ENCODE data around the gene FRAS1. TPM values are rescaled to one million over a fixed set of nuclear protein-coding genes. Genes with fewer than 3 reads are reported as not detected.

FRAS1 gene
- total and polyA plus RNA-seq, 2 donors (not counting 1 experiment from before 2014, with no cell fraction given) = 0.30 to 0.66 TPM

GRCh38 chr4:78518561-78518960, 461.4 kb downstream of the FRAS1 start:
- Histone ChIP-seq H3K9me3 (ENCODE audit: control insufficient read depth, insufficient read depth, low read depth, low read length) (no peaks in the 10 kb centered on the region), H3K4me3 (replicated peaks in 1 of 4; ENCODE audit: control extremely low read depth in 1 of 4, insufficient read depth in 1 of 4, low read depth in 3 of 4, low read length in 4 of 4) (no peak overlapping the region), H3K9ac (ENCODE audit: insufficient read depth, low read length) (no peak overlapping the region), H3K4me2 (ENCODE audit: extremely low read depth, insufficient read depth, low read length) (no peak overlapping the region), H3K27me3 (ENCODE audit: control insufficient read depth, insufficient read depth, low read length) (no peaks in the 10 kb centered on the region), H3K4me1 (ENCODE audit: control insufficient read depth, extremely low read depth, insufficient read depth, low read length) (no peaks in the 10 kb centered on the region), H3K27ac (ENCODE audit: insufficient read depth, low read length) (no peak overlapping the region), H4K20me1 (ENCODE audit: control insufficient read depth, extremely low read depth, insufficient read depth, low read length) (no peaks in the 10 kb centered on the region), H2AFZ (ENCODE audit: low read length) (no peak overlapping the region), H3K36me3 (ENCODE audit: control insufficient read depth, insufficient read depth, low read length) (no peaks in the 10 kb centered on the region), H3K79me2 (ENCODE audit: control insufficient read depth, insufficient read depth, low read length) (no peaks in the 10 kb centered on the region)
- DNase-seq (ENCODE audit: low read depth in 2 of 2) = no peak
- no peak for TF ChIP-seq EZH2 (IDR thresholded peaks at IDR 0.05; ENCODE audit: low read length, missing control alignments)
- TF ChIP-seq, protein P1, sequence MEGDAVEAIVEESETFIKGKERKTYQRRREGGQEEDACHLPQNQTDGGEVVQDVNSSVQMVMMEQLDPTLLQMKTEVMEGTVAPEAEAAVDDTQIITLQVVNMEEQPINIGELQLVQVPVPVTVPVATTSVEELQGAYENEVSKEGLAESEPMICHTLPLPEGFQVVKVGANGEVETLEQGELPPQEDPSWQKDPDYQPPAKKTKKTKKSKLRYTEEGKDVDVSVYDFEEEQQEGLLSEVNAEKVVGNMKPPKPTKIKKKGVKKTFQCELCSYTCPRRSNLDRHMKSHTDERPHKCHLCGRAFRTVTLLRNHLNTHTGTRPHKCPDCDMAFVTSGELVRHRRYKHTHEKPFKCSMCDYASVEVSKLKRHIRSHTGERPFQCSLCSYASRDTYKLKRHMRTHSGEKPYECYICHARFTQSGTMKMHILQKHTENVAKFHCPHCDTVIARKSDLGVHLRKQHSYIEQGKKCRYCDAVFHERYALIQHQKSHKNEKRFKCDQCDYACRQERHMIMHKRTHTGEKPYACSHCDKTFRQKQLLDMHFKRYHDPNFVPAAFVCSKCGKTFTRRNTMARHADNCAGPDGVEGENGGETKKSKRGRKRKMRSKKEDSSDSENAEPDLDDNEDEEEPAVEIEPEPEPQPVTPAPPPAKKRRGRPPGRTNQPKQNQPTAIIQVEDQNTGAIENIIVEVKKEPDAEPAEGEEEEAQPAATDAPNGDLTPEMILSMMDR (conservative IDR thresholded peaks at IDR 0.05 in 1 of 2, IDR thresholded peaks at IDR 0.05 in 1 of 2; ENCODE audit: low read depth in 1 of 2, low read length in 2 of 2) = no peak

- Histone ChIP-seq H3K27me3 (ENCODE audit: control insufficient read depth, insufficient read depth, low read length) (no peaks in the 10 kb centered on the region), H3K4me2 (ENCODE audit: extremely low read depth, insufficient read depth, low read length) (no peak overlapping the region), H3K27ac (ENCODE audit: insufficient read depth, low read length) (no peak overlapping the region), H3K79me2 (ENCODE audit: control insufficient read depth, insufficient read depth, low read length) (no peaks in the 10 kb centered on the region), H3K4me1 (ENCODE audit: control insufficient read depth, extremely low read depth, insufficient read depth, low read length) (no peaks in the 10 kb centered on the region), H3K36me3 (ENCODE audit: control insufficient read depth, insufficient read depth, low read length) (no peaks in the 10 kb centered on the region), H3K9me3 (ENCODE audit: control insufficient read depth, insufficient read depth, low read depth, low read length) (no peaks in the 10 kb centered on the region), H4K20me1 (ENCODE audit: control insufficient read depth, extremely low read depth, insufficient read depth, low read length) (no peaks in the 10 kb centered on the region), H3K9ac (ENCODE audit: insufficient read depth, low read length) (no peak overlapping the region), H3K4me3 (replicated peaks in 1 of 4; ENCODE audit: control extremely low read depth in 1 of 4, insufficient read depth in 1 of 4, low read depth in 3 of 4, low read length in 4 of 4) (no peak overlapping the region), H2AFZ (ENCODE audit: low read length) (no peak overlapping the region)
- no peak for DNase-seq (ENCODE audit: low read depth in 2 of 2)
- TF ChIP-seq, protein P1 (conservative IDR thresholded peaks at IDR 0.05 in 1 of 2, IDR thresholded peaks at IDR 0.05 in 1 of 2; ENCODE audit: low read depth in 1 of 2, low read length in 2 of 2) = no peak
- TF ChIP-seq EZH2 (IDR thresholded peaks at IDR 0.05; ENCODE audit: low read length, missing control alignments) = no peak
These were observed 462.8 kb downstream of the FRAS1 start for GRCh38 chr4:78519962-78520361.

DNA sequence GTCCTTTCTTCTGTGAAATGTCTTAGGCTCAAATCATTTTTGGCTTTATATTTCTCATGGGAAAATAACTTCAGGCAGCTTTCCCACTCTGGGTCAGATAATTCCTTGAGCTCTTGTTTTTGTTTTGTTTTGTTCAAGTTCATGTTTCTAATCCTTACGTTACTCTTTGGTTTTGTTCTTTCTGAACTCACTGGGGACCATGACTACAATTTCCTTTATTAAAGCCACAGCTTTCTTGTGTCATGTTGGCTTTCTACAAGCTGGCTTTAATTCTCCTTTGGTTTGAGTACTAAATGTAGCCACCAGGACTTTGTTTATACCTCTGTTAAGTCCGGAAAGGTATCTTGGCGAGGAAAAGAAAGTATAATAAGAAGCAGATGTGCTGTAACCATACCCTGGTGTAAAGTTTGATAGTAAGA, 463.7 kb downstream of the FRAS1 start:
- TF ChIP-seq EZH2 (IDR thresholded peaks at IDR 0.05; ENCODE audit: low read length, missing control alignments) = no peak
- TF ChIP-seq, protein P1 (conservative IDR thresholded peaks at IDR 0.05 in 1 of 2, IDR thresholded peaks at IDR 0.05 in 1 of 2; ENCODE audit: low read depth in 1 of 2, low read length in 2 of 2) = no peak
- no peak overlapping the region for H3K27ac ChIP-seq (ENCODE audit: insufficient read depth, low read length)
- peak overlapping the region; percentile 4 for H3K4me2 ChIP-seq (ENCODE audit: extremely low read depth, insufficient read depth, low read length)
- H3K9ac ChIP-seq (ENCODE audit: insufficient read depth, low read length) = no peak overlapping the region
- H3K79me2 ChIP-seq (ENCODE audit: control insufficient read depth, insufficient read depth, low read length) = no peaks in the 10 kb centered on the region
- H3K36me3 ChIP-seq (ENCODE audit: control insufficient read depth, insufficient read depth, low read length) = no peaks in the 10 kb centered on the region
- peak overlapping the region; percentile 23 for H2AFZ ChIP-seq (ENCODE audit: low read length)
- no peaks in the 10 kb centered on the region for H3K27me3 ChIP-seq (ENCODE audit: control insufficient read depth, insufficient read depth, low read length)
- no peaks in the 10 kb centered on the region for H4K20me1 ChIP-seq (ENCODE audit: control insufficient read depth, extremely low read depth, insufficient read depth, low read length)
- H3K9me3 ChIP-seq (ENCODE audit: control insufficient read depth, insufficient read depth, low read depth, low read length) = no peaks in the 10 kb centered on the region
- no peak overlapping the region for H3K4me3 ChIP-seq (replicated peaks in 1 of 4; ENCODE audit: control extremely low read depth in 1 of 4, insufficient read depth in 1 of 4, low read depth in 3 of 4, low read length in 4 of 4)
- H3K4me1 ChIP-seq (ENCODE audit: control insufficient read depth, extremely low read depth, insufficient read depth, low read length) = no peaks in the 10 kb centered on the region
- DNase-seq (ENCODE audit: low read depth in 2 of 2) = peak in 1 of 2 donors; percentile 40

All from fibroblast of lung (primary cell).